NOMO-1 (cell line): ENCODE results near the gene ZNF407.
A peak's percentile ranks its signal among the peaks of the same experiment; 100 is the strongest.
"Not testable (repeated sequence)": the region's sequence is repeated elsewhere in the genome, so short reads cannot be mapped to it uniquely, and the experiment has no call there.

Experiments used
- DNase-seq, 2 experiments: peaks; one replicate each; lab custom pipeline; 2025; ENCODE audit not compliant: unreplicated experiment in 2 of 2; lab: John Stamatoyannopoulos, UW

The ZNF407 gene

DNA sequence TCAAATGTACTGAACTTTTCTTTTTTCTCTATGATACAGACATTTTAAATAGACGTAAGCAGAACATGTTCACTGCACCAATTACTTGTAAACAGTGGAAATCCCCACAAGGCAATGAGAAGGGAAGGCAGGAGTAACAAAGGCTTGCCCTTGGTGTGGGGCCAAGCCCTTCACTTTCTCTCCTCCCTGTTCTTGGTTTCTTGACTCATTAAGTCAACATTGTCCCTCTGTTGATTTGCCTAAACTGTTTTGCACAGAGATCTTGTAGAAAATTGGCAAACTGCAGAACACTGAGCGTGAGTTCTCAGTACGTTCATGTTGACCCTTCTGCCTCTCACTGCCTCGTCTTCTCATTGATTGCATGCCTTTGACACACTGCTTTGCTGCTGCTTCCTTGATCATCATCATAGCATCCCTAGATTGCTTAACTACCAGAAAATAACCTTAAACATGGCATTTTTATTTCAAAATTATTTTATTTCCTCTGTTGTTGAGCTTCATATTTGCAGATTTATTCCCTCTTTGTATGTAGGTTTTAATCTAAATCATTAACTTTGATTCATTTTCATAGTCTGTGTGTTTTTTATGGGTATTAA lies 353.6 kb downstream of the ZNF407 start:
- no peak for DNase-seq

DNA sequence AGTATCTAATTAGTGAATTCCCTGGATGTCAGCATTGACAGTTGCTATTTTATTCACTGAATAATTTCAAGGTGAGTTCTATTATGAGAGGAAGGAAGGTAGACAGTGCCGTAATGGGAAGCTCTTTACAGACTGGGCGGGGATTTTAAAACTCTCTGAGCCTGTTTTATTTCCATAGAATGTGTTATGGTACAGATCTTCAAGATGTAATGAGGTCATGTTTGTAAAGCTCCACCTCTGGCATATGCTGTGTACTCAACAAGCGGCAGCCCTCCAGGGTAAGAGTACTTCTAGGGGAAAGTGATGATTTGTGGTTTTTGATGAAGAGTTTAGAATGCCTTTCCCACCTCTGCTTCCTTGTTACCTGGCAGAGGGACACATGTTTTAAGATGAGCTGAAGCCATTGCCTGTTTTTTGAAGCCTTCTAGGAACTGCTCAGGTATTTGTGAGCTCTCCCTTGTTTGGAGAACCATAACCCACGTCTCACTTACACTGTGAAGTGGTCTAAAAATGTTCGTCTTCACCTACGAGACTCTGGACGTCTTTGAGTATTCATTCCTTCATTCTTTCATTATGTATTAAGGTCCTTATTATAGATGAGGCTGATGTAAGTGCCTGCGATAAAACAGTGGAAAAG lies 360.0 kb downstream of the ZNF407 start:
- DNase-seq, result no peak

DNA sequence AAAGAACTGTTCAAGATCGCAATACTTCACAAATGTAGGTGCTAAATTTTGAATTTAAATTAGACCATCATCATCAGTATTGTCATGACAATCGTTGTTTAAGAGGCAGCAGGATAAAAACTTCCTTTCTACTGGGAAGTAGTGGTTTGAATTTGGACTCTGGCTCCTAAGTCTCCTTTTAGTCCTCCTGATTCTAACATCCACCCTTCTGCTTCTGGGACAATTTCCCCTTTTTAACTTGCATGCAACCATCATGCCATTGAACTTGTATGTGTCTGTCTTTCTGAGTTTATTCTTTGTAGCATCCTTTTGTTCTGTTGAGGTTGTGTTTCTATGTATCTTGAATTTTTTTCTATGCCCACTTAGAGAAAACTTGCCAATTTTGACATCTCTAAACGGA lies 361.5 kb downstream of the ZNF407 start:
- no peak for DNase-seq

DNA sequence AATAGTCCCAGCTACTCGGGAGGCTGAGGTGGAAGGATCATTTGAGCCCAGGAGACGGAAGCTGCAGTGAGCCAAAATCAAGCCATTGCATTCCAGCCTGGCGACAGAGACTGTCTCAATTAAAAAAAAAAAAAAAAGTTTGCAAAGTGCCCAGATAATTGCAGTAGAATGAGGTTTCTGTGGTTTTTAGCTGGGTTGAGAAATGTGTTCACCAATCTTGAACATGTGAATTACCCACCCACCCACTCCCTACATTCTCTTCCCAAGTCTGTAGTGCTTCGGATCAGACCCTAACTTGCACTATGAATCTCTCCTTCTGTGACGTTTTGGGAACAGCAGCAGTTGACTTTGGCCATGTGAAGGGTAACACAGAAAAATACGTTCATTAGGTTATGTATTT lies 363.9 kb downstream of the ZNF407 start:
- DNase-seq, result no peak

DNA sequence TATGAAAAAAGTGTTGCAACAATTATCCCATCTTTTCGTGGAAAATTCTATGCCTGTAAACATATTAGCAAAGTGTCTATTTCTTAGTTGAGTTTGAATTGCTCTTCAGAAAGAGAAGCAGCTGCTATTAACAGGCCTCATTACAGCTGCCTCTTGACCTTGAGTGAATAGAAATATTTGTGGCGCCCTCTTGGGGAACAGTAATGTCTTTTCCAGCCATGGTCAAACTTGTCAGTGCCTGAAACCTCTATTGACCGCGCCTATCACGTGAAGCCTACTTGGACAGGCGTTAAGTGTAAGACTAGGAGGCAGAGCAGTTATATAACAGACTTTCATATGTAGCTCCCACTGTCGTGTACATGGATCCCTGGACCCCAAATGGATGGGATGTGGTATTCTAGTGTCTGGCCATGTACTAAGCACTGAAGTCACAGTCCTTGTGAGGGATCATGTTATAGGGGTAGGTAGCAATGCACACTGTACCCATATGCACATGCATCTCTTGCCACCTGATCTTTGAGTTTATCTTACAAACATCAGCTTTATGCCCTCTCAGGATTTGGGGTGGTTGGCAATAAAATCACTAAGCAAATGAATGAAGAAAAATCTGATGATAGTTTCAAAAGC lies 366.3 kb downstream of the ZNF407 start:
- peak; percentile 14 to 53 for DNase-seq

DNA sequence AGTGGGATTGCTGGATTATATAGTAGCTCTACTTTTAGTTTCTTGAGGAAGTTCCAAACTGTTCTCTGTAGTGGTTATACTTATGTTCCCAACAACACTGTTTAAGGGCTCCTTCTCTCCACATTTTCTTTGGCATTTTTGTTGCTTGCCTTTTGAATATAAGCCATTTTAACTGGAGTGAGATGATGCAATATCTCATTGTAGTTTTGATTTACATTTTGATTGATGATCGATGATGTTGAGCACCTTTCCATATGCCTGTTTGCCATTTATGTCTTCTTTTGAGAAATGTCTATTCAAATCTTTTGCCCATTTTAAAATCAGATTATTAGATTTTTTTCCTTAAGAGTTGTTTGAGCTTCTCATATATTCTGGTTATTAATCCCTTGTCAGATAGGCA lies 368.0 kb downstream of the ZNF407 start:
- no peak for DNase-seq

DNA sequence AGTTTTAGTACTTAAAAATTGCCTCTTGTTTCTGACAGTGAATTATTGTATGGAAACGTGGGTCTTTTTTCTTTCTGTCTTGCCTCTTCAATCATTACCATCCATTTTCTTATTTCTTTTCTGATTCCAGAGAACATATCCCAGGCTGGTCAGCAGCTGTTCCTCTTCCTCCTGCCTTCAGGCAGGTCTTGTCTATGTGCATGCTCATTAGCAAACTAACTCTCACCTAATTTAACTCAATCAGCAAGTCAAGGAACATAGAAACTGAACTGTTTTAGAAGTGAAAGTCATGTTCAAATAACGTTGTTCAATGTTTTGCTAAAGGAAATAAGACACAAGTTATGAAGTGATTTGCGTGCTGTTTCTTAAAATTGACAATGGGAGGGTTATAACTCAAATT lies 369.8 kb downstream of the ZNF407 start:
- DNase-seq, result no peak

DNA sequence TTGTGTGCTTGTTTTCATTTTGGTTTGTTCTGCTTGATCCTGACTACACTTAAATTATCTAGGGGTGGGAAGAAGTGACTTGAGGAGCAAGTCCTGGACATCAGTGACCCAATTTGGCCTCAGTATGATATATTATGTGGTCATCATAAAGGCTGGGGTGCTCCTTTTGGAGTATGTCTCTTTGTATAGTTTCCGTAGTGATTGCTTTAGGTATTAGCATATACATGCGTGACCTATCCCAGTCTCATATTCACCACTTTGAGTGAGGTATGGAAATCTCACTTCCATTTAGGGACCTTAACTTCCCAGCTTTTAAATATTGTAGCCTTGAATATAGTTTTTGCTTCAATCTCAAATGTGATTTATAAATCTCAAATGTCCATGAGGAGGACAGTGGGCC lies 370.3 kb downstream of the ZNF407 start:
- DNase-seq, result no peak

DNA sequence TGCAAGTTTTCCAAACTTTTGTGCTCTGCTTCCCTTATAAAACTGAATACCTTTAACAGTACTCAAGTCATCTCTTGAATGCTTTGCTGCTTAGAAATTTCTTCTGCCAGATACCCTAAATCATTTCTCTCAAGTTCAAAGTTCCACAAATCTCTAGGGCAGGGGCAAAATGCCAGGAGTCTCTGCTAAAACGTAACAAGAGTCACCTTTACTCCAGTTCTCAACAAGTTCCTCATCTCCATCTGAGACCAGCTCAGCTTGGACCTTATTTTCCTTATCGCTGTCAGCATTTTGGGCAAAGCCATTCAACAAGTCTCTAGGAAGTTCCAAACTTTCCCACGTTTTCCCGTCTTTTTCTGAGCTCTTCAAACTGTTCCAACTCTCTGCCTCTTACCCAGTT lies 373.7 kb downstream of the ZNF407 start:
- DNase-seq, result not testable (repeated sequence)

DNA sequence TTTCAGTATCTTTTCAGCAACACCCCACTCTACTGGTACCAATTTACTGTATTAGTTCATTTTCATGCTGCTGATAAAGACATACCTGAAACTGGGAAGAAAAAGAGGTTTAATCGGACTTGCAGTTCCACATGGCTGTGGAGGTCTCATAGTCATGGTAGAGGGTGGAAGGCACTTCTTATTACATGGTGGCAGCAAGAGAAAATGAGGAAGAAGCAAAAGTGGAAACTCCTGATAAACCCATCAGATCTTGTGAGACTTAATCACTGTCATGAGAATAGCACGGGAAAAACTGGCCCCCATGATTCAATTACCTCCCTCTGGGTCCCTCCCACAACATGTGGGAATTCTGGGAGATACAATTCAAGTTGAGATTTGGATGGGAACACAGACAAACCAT lies 374.1 kb downstream of the ZNF407 start:
- not testable (repeated sequence) for DNase-seq

DNA sequence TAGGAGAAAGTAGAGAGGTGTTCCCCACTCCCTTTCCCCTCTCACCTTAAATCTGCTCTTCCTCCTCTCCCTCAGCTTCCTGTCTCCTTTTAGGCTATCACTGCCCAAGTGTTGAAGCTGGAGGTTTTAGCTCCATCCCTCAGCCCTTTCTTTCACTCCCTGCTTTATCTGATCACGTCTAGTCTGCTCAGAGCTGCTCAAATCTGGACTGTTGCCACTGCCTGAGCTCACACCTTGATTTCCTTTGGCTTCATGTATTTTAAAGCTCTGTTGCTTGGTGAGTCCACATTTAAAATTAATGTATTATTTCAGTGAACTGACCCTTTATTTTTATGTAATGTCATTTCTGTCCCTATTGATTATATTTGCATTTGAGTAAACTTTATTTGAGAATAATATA lies 374.7 kb downstream of the ZNF407 start:
- DNase-seq, result no peak

DNA sequence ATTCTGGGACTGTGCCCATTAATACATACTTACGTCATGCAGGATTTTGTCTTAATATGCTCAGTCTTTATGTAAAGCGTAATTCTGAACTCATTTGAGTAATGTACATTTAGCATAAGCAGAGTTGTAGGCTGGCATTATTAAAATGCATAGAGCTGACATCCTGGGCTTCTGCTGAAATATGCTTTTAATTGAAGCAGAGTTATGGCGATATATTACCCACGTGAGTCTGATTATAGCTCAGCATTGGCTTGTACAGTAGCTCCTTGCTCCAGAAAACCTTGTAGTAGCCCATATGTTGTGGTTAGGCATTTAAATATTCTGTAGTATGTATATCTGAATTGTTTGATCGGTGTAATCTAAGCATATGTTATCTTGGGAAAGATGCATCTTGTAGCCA lies 377.3 kb downstream of the ZNF407 start:
- no peak for DNase-seq

DNA sequence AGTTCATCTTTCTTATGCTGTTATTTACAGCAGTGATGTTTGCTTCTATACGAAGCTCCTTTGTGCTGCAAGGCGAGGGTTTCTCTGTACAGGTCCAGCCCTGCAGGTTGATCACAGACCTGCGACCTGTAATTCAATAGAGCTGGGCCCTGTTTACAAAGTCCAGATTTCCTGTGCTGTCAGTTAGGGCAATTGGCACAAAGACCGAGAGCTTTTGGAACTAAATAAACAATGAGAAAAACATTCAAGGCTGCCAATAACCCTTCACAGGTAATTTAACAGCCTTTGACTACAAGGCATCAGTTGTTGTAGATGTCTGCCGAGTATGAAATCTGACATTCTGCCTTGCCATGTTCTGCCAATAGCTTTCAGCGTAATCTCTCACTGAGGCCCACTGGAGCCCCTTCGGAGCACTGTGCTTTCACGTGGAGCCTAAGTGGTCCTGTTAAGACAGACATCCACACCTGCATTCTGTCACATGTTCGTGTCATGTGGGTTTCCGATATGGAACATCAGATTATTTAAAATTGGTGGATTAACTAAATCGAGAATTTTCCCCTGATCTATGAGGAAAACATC lies 378.8 kb downstream of the ZNF407 start:
- no peak for DNase-seq

DNA sequence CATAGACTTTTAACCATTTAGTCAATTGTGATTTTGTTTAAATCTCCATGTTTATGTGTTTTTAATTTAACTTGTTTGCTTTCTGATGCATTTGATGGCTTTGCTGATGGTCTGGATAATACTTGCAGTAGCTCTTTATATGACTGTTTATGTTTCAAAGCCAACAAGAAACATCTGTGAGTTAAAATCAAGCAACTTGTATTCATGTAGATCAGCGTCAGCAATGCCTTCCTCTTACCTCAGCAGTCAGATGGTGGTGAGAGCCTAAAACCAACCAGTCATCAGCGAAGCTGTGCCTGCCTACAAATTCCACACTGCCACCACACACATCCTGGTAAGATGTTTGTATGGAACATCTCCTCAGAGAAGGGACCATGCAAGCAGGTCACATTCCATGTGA lies 379.4 kb downstream of the ZNF407 start:
- DNase-seq, result no peak

DNA sequence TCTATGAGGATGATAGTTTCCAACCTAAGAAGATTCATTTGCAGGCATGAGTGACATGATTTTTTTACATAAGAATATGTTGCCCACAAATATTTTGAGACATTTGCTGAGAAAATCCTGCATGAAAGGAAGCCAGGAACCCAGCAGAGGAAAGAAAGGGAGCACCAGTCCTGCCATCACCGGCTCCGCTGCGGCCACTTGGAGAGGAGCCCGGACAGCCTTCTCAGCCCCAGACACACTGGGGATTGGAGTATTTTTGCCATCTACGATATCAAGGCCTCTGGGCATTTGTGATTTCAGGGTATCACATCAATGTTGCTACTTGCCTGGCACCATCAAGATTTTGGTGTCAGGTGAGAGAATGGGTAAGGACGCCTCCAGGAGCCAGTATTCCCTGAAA lies 383.0 kb downstream of the ZNF407 start:
- no peak for DNase-seq

DNA sequence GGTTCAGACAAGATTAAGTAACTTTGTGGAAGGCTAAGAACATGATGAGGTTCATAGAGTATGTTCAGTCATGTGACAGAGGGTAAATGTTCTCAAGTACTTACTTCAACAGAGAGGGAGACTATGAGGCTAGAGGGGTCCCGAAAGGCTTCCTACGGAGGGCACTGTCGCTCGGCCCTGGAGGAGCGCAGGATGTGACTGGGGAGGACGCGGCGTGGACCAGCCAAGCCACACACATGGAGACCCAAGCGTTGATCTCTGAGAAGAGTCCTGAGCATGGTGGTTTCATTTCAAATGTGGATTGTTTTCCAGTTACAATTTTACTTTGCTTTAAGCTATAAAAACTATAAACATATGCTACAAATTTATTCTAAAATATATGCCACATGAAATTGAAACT lies 383.8 kb downstream of the ZNF407 start:
- DNase-seq, result no peak

DNA sequence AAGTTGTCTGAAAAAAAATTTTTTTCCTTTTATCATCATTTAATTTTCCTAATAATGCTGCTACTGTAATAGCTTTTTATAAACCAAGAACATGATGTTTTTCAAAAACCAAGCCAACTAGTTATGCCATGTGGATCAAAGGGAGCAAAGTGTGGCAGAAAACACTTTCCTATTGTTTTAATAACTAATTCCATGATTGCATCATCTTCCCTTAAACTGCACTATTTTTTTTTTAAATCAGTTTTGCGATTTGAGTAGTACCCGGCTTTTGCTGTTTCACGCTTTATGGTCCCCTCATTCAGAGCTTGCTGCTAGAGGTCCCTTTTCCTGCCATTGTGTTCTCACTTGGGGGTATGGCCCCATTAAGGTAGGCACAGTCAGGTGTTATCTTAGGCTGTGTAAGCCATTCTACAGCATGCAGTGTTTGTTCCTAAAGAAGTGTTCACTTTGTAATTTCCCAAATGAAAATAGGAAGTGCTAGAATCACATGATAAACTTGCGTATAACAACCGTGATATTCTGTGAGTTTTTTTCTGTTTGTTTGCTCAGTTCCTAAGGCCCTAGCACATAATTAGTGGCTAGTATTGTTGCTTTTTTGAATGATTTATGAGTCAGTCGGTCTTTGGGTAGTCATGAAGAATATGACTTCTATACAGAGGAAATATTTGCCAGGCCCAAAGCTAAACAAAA lies 385.4 kb downstream of the ZNF407 start:
- DNase-seq, result peak; percentile 36 to 50

DNA sequence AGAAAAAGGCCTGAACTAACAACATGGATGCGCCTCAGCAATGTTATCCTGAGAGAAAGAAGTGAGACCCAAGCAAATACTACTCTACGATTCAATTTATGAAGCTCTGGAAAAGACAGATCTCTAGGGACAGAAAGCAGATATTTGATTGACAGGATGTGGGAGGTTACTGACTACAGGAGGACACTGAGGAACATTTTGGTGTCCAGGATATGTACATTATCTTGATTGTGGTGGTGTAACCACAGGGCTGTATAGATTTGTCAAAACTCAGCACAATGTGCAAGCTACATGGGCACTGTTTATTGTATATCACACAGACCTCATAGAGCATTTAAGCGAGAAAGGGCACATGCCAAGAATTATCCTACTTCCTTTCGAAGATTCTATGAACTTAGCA lies 391.5 kb downstream of the ZNF407 start:
- no peak for DNase-seq

DNA sequence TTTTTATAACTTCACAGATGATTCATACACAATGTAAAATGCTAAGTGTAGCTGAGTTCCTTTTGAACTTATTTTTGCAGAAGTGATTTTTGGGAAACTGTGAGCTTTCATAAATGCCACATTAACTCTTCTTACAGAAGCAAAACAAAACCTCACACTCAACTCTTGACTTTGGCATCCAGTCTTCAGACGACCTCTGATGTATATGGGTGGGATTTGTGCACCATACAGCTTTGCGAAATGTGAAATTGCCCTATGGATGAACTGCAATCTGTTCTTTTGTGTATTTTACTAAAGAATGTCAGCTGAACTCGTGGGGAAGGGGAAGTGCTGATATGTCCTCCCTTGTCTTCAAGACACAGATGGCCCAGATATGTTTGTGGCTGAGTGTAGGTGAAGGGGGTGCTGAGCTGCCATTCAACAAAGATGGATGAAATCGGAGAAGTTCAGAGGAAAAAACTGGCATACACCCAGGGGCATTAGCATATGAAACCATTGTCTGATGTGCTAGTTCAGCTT lies 393.0 kb downstream of the ZNF407 start:
- DNase-seq, result peak; percentile 55 to 81

DNA sequence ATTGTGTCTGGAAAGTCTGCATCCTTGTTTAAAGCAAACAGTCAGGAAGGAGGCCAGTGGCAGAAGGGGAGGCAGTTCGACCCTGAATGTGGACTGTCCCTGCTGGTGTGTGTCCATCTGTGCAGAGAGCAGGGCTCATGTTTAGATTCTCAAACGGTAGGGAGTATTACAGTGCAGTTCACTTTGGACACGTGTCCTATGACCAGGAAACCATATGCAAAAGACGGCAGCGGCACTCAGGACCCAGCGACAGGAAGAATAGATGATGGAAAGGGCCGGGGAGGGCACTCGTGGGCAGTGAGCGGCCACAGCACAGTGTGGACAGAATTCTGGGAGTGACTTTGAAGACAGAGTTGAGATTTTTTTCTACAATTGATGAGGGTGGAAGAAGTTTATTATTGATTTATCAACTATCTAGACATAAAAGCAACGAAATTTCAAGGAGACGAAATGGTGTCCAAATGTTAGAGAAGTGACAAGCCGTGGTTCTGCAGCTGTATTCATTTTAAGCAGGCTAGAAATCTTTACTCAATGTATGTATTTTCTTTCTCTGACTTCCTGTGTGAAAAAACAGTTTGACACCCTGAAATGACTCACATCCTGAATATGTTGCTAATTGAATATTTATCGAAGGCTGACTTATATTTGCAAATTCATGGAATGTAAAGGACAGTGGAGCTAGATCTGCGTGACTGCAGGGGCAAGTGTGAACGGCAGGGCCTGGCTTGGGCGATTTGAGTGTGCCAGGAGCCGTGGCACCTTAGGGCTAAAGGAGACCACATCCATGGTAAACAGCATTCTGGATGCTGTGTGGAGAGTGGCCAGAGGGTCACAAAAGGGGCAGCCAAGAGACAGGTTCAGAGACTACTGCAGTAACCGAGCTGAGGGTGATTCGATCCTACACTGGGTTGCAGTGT lies 397.1 kb downstream of the ZNF407 start:
- DNase-seq, result peak; percentile 0 to 43
